HEK293 (cell line): ENCODE data around the gene NIPBL.

Experiments
- AEBP2 ChIP-seq: fragments of 450-650 bp; formaldehyde crosslinking; IDR thresholded peaks from 2 replicates; pipeline ENCODE4 v1.5.1; 2016; ENCODE audit warnings: missing biosample characterization, missing genetic modification characterization, borderline replicate concordance
- BCL11A ChIP-seq: fragments of 450-650 bp; formaldehyde crosslinking; IDR thresholded peaks from 2 replicates; pipeline ENCODE4 v1.5.1; 2016; ENCODE audit warnings: low read depth, missing biosample characterization, missing genetic modification characterization
- HOXD13 ChIP-seq: sonication (generic); formaldehyde crosslinking; IDR thresholded peaks from 2 replicates; pipeline ENCODE4 v1.8.0; 2022; ENCODE audit warnings: missing genetic modification reagents, borderline replicate concordance
- KLF16 ChIP-seq: fragments of 450-650 bp; formaldehyde crosslinking; IDR thresholded peaks from 2 replicates; pipeline ENCODE4 v1.5.1; 2017; ENCODE audit warnings: missing biosample characterization, missing genetic modification characterization
- KLF17 ChIP-seq: fragments of 450-650 bp; formaldehyde crosslinking; IDR thresholded peaks from 2 replicates; pipeline ENCODE4 v1.5.1; 2016; ENCODE audit warnings: missing biosample characterization, missing genetic modification characterization
- KLF7 ChIP-seq: fragments of 450-650 bp; formaldehyde crosslinking; IDR thresholded peaks from 2 replicates; pipeline ENCODE4 v1.5.1; 2016; ENCODE audit warnings: missing biosample characterization, missing genetic modification characterization, borderline replicate concordance
- PRDM10 ChIP-seq: fragments of 450-650 bp; formaldehyde crosslinking; IDR thresholded peaks from 2 replicates; pipeline ENCODE4 v1.5.1; 2016; ENCODE audit warnings: missing biosample characterization, missing genetic modification characterization
- YY2 ChIP-seq: fragments of 450-650 bp; formaldehyde crosslinking; IDR thresholded peaks from 2 replicates; pipeline ENCODE4 v1.5.1; 2016; ENCODE audit warnings: missing biosample characterization, missing genetic modification characterization
- ZBTB10 ChIP-seq: fragments of 450-650 bp; formaldehyde crosslinking; IDR thresholded peaks from 2 replicates; pipeline ENCODE4 v1.5.1; 2016; ENCODE audit warnings: missing biosample characterization, missing genetic modification characterization
- ZBTB17 ChIP-seq: fragments of 450-650 bp; formaldehyde crosslinking; IDR thresholded peaks from 2 replicates; pipeline ENCODE4 v1.5.1; 2016; ENCODE audit warnings: missing biosample characterization, missing genetic modification characterization
- ZFHX2 ChIP-seq: fragments of 450-650 bp; formaldehyde crosslinking; conservative IDR thresholded peaks from 2 replicates; pipeline ENCODE4 v1.5.1; 2016; ENCODE audit warnings: missing biosample characterization, missing genetic modification characterization
- ZNF10 ChIP-seq: fragments of 450-650 bp; formaldehyde crosslinking; IDR thresholded peaks from 2 replicates; pipeline ENCODE4 v1.5.1; 2017; ENCODE audit warnings: missing biosample characterization, missing genetic modification characterization
- ZNF175 ChIP-seq: fragments of 450-650 bp; formaldehyde crosslinking; IDR thresholded peaks from 2 replicates; pipeline ENCODE4 v1.5.1; 2016; ENCODE audit warnings: missing biosample characterization, missing genetic modification characterization
- ZNF211 ChIP-seq: fragments of 450-650 bp; formaldehyde crosslinking; IDR thresholded peaks from 2 replicates; pipeline ENCODE4 v1.5.1; 2016; ENCODE audit warnings: low read depth, missing biosample characterization, missing genetic modification characterization
- ZNF23 ChIP-seq: fragments of 450-650 bp; formaldehyde crosslinking; IDR thresholded peaks from 2 replicates; pipeline ENCODE4 v1.5.1; 2016; ENCODE audit warnings: missing biosample characterization, missing genetic modification characterization, borderline replicate concordance
- ZNF24 ChIP-seq: fragments of 450-650 bp; formaldehyde crosslinking; IDR thresholded peaks from 2 replicates; pipeline ENCODE4 v1.5.1; 2016; ENCODE audit warnings: missing biosample characterization, missing genetic modification characterization
- ZNF266 ChIP-seq: fragments of 450-650 bp; formaldehyde crosslinking; IDR thresholded peaks from 2 replicates; pipeline ENCODE4 v1.5.1; 2016; ENCODE audit warnings: missing biosample characterization, missing genetic modification characterization, low read depth
- ZNF362 ChIP-seq: fragments of 450-650 bp; formaldehyde crosslinking; IDR thresholded peaks from 2 replicates; pipeline ENCODE4 v1.5.1; 2016; ENCODE audit warnings: missing biosample characterization, missing genetic modification characterization
- ZNF366 ChIP-seq: fragments of 450-650 bp; formaldehyde crosslinking; conservative IDR thresholded peaks from 2 replicates; pipeline ENCODE4 v1.5.1; 2016; ENCODE audit warnings: missing biosample characterization, missing genetic modification characterization
- ZNF433 ChIP-seq: fragments of 450-650 bp; formaldehyde crosslinking; IDR thresholded peaks from 2 replicates; pipeline ENCODE4 v1.5.1; 2016; ENCODE audit warnings: missing biosample characterization, missing genetic modification characterization, low read depth
- ZNF473 ChIP-seq: fragments of 450-650 bp; formaldehyde crosslinking; IDR thresholded peaks from 2 replicates; pipeline ENCODE4 v1.5.1; 2017; ENCODE audit warnings: missing biosample characterization, missing genetic modification characterization
- ZNF48 ChIP-seq: fragments of 450-650 bp; formaldehyde crosslinking; IDR thresholded peaks from 2 replicates; pipeline ENCODE4 v1.5.1; 2016; ENCODE audit warnings: missing biosample characterization, missing genetic modification characterization
- ZNF510 ChIP-seq: fragments of 450-650 bp; formaldehyde crosslinking; IDR thresholded peaks from 2 replicates; pipeline ENCODE4 v1.5.1; 2018; ENCODE audit warnings: mild to moderate bottlenecking, missing genetic modification characterization, missing biosample characterization; ENCODE audit not compliant: insufficient replicate concordance
- ZNF513 ChIP-seq: fragments of 450-650 bp; IDR thresholded peaks from 2 replicates; pipeline ENCODE4 v1.5.1; 2018; ENCODE audit warnings: missing biosample characterization, missing genetic modification characterization
- ZNF561 ChIP-seq: fragments of 450-650 bp; IDR thresholded peaks from 2 replicates; pipeline ENCODE4 v1.5.1; 2018; ENCODE audit warnings: missing biosample characterization, missing genetic modification characterization, borderline replicate concordance
- ZNF596 ChIP-seq: fragments of 450-650 bp; IDR thresholded peaks from 2 replicates; pipeline ENCODE4 v1.5.0; 2018; ENCODE audit warnings: missing biosample characterization, mild to moderate bottlenecking, missing genetic modification characterization, moderate library complexity
- ZNF623 ChIP-seq: fragments of 450-650 bp; formaldehyde crosslinking; IDR thresholded peaks from 2 replicates; pipeline ENCODE4 v1.5.1; 2016; ENCODE audit warnings: missing biosample characterization, missing genetic modification characterization
- ZNF658 ChIP-seq: fragments of 450-650 bp; formaldehyde crosslinking; IDR thresholded peaks from 2 replicates; pipeline ENCODE4; 2016; ENCODE audit warnings: missing biosample characterization, missing genetic modification characterization
- ZNF664 ChIP-seq: fragments of 450-650 bp; formaldehyde crosslinking; IDR thresholded peaks from 2 replicates; pipeline ENCODE4 v1.5.1; 2016; ENCODE audit warnings: missing biosample characterization, missing genetic modification characterization
- ZNF747 ChIP-seq: fragments of 450-650 bp; formaldehyde crosslinking; IDR thresholded peaks from 2 replicates; pipeline ENCODE4 v1.5.1; 2016; ENCODE audit warnings: missing biosample characterization, missing genetic modification characterization

The NIPBL gene

GRCh38 chr5:36875790-36876298 lies 725 bp upstream of the NIPBL start (continued):
- no peak; the same call in 1 of the 2 replicates for TF ChIP-seq KLF17 (tag by site-specific recombination)
- no peak for TF ChIP-seq HOXD13 (CRISPR knock-in tag)
- TF ChIP-seq ZNF596 (tag by site-specific recombination): no peak
- TF ChIP-seq PRDM10 (tag by site-specific recombination): peak; percentile 4; the same call in 1 of the 2 replicates
- no peak for TF ChIP-seq ZNF266
- no peak for TF ChIP-seq AEBP2 (tag by site-specific recombination)
- TF ChIP-seq ZNF747 (tag by site-specific recombination): no peak
- TF ChIP-seq ZBTB17 (tag by site-specific recombination): peak; percentile 62; the same call in 1 of the 2 replicates
- TF ChIP-seq ZNF366 (tag by site-specific recombination): peak; percentile 80
- TF ChIP-seq KLF16 (tag by site-specific recombination): no peak
- TF ChIP-seq ZFHX2 (tag by site-specific recombination): peak; percentile 67
- TF ChIP-seq ZNF623 (tag by site-specific recombination): no peak
- TF ChIP-seq ZNF48: no peak
- no peak for TF ChIP-seq ZNF664 (tag by site-specific recombination)
- TF ChIP-seq KLF7 (tag by site-specific recombination): no peak
- 0 out of 2 replicates have a peak, but pooled peaks have one; percentile 16 for TF ChIP-seq ZNF24 (tag by site-specific recombination)
- no peak for TF ChIP-seq ZNF513
- TF ChIP-seq ZNF658: no peak
- TF ChIP-seq ZNF561 (tag by site-specific recombination): no peak; the same call in 1 of the 2 replicates
- no peak for TF ChIP-seq ZNF175 (tag by site-specific recombination)
- 0 out of 2 replicates have a peak, but pooled peaks have one; percentile 2 for TF ChIP-seq ZBTB10 (tag by site-specific recombination)
- no peak for TF ChIP-seq ZNF433 (tag by site-specific recombination)
- no peak for TF ChIP-seq ZNF23 (tag by site-specific recombination)
- no peak for TF ChIP-seq ZNF473 (tag by site-specific recombination)
- no peak for TF ChIP-seq ZNF211 (tag by site-specific recombination)
- peak; percentile 5; the same call in 1 of the 2 replicates for TF ChIP-seq ZNF10 (tag by site-specific recombination)
- no peak for TF ChIP-seq ZNF362 (tag by site-specific recombination)
- peak; percentile 45; the same call in 1 of the 2 replicates for TF ChIP-seq YY2
- TF ChIP-seq BCL11A (tag by site-specific recombination): no peak
- TF ChIP-seq ZNF510: no peak
